Sigmoid colon (tissue), 7 donors: ENCODE measurements around the gene BSDC1. TPM values are rescaled to one million over a fixed set of nuclear protein-coding genes. Genes with fewer than 3 reads are reported as not detected.

Source experiments
- DNase-seq: peaks from one replicate; pipeline ENCODE4 v3.0.0-alpha.2; 2019
- H3K27ac ChIP-seq, 4 donors: fragments of 200-600 bp; sonication (generic); one replicate each; pipeline ENCODE4 v1.5.1; 2016 to 2019; ENCODE audit warnings: mild to moderate bottlenecking in 1 of 4
- H3K27me3 ChIP-seq, 3 donors: fragments of 200-600 bp; sonication (generic); one replicate each; pipeline ENCODE4 v1.5.1; 2019; ENCODE audit warnings: mild to moderate bottlenecking in 1 of 3
- H3K36me3 ChIP-seq, 4 donors: fragments of 200-600 bp; sonication (generic); one replicate each; pipeline ENCODE4 v1.5.1; 2016 to 2019
- H3K4me1 ChIP-seq, 4 donors: fragments of 200-600 bp; sonication (generic); one replicate each; pipeline ENCODE4 v1.5.1; 2017 to 2019
- H3K4me3 ChIP-seq, 4 donors: fragments of 200-600 bp; sonication (generic); one replicate each; pipeline ENCODE4 v1.5.1; 2017 to 2019; ENCODE audit warnings: mild to moderate bottlenecking in 2 of 4, moderate library complexity in 1 of 4
- H3K9me3 ChIP-seq, 4 donors: fragments of 200-600 bp in 3 of 4; sonication (generic) in 3 of 4; one replicate each; pipeline versions ENCODE4 v1.5.1 to v1.6.1; 2013 to 2019
- CTCF ChIP-seq, 4 experiments: fragments of 450-650 bp in 3 of 4; fragments of 200-600 bp in 1 of 4; IDR thresholded peaks; one replicate each; pipeline ENCODE4 v1.5.1; 2016 to 2019; ENCODE audit warnings: antibody characterized with exemption in 4 of 4, mild to moderate bottlenecking in 3 of 4, moderate library complexity in 2 of 4
- EP300 ChIP-seq, 4 donors: sonication (generic); formaldehyde crosslinking; IDR thresholded peaks; one replicate each; pipeline ENCODE4 v1.6.1; 2017; ENCODE audit warnings: antibody characterized with exemption in 4 of 4
- POLR2A ChIP-seq, 2 donors: fragments of 450-650 bp; IDR thresholded peaks; one replicate each; pipeline ENCODE4 v1.6.1; 2016; ENCODE audit warnings: antibody characterized with exemption in 2 of 2, mild to moderate bottlenecking in 2 of 2, moderate library complexity in 2 of 2
- POLR2AphosphoS5 ChIP-seq, 4 donors: sonication (generic); formaldehyde crosslinking; IDR thresholded peaks; one replicate each; pipeline ENCODE4 v1.6.1; 2017; ENCODE audit warnings: antibody characterized with exemption in 4 of 4
- WGBS, 2 donors: extraction: QIAGEN DNeasy Blood & Tissue Kit; methylation state at CpG; one replicate each; pipeline ENCODE4 v1.1.7; 2013; 5-methylcytosine and 5-hydroxymethylcytosine counted together
- intact Hi-C: fragments of 100-400 bp; cut with DNase I; formaldehyde crosslinking; loops from one replicate; pipeline ENCODE4 v1.15.1; 2023
- polyA plus RNA-seq, 3 donors: library from polyadenylated mRNA; stranded (reverse); fragments of 200-250 nt; gene quantifications; one replicate each; pipeline ENCODE4 v1.2.3, GENCODE V29; 2013
- total RNA-seq, 4 donors: library from RNA; depleted of rRNA; stranded (reverse); fragments of >200 nt; gene quantifications; one replicate each; pipeline ENCODE4 v1.1.0, GENCODE V29; 2016
- donor health status: healthy with polysubstance abuse.
- donor health status: Bipolar disorder and iron deficiency.
- donor health status: healthy.

The BSDC1 gene
- total and polyA plus RNA-seq, 7 donors, result 46.2 to 76.7 (median 52.8) TPM

GRCh38 chr1:32337855-32338636, 56.2 kb downstream of the BSDC1 start:
- Histone ChIP-seq H3K27ac (no peak overlapping the region), H3K4me1 (peaks cover 0 to 25% (median 22%) of the 10 kb centered on the region in 4 donors), H3K9me3 (no peaks in the 10 kb centered on the region), H3K27me3 (no peaks in the 10 kb centered on the region), H3K4me3 (no peak overlapping the region), H3K36me3 (peaks cover 0 to under 1% (median 0%) of the 10 kb centered on the region in 4 donors)
- DNase-seq, result no peak
- no peak for TF ChIP-seq CTCF (IDR thresholded peaks at IDR 0.05)
- no peak for TF ChIP-seq POLR2A (IDR thresholded peaks at IDR 0.05)
- TF ChIP-seq EP300 (IDR thresholded peaks at IDR 0.05), result no peak
- no peak for TF ChIP-seq POLR2AphosphoS5 (IDR thresholded peaks at IDR 0.05)
- intact Hi-C loops, result loop anchor here (5.0 kb wide), 1 partner anchor 54 kb away; the partner anchor contains the start of gene BSDC1
- WGBS, 2 donors, result 21 to 50% methylated on average over 16 of the region's 16 CpGs

GRCh38 chr1:32336963-32337675, 57.1 kb downstream of the BSDC1 start:
- 54 to 68% methylated on average over 8 of the region's 8 CpGs for WGBS, 2 donors

GRCh38 chr1:32336591-32336932, 57.7 kb downstream of the BSDC1 start:
- Histone ChIP-seq H3K27me3 (no peaks in the 10 kb centered on the region), H3K4me3 (peak overlapping the region; percentile 38 to 73 (median 60)), H3K27ac (peak overlapping the region in 3 of 4 donors; percentile 49 to 65 (median 60)), H3K9me3 (no peaks in the 10 kb centered on the region), H3K4me1 (peaks cover 0 to 25% (median 22%) of the 10 kb centered on the region in 4 donors), H3K36me3 (peaks cover 5 to 16% (median 12%) of the 10 kb centered on the region in 4 donors)
- intact Hi-C loops, result loop anchor here (5.0 kb wide), 1 partner anchor 56 kb away; the partner anchor contains the start of gene BSDC1
- 25 to 41% methylated on average over 15 of the region's 15 CpGs for WGBS, 2 donors
- no peak for DNase-seq
- TF ChIP-seq POLR2AphosphoS5 (IDR thresholded peaks at IDR 0.05), result no peak
- no peak for TF ChIP-seq CTCF (IDR thresholded peaks at IDR 0.05)
- TF ChIP-seq EP300 (IDR thresholded peaks at IDR 0.05), result no peak
- TF ChIP-seq POLR2A (IDR thresholded peaks at IDR 0.05), result no peak

More at GRCh38 chr1:32336963-32337675, 57.1 kb downstream of the BSDC1 start:
- no peak for TF ChIP-seq POLR2AphosphoS5 (IDR thresholded peaks at IDR 0.05)
- no peak for TF ChIP-seq POLR2A (IDR thresholded peaks at IDR 0.05)
- no peak for TF ChIP-seq CTCF (IDR thresholded peaks at IDR 0.05)
- no peak for TF ChIP-seq EP300 (IDR thresholded peaks at IDR 0.05)
- peaks cover 0 to 25% (median 22%) of the 10 kb centered on the region in 4 donors for H3K4me1 ChIP-seq
- H3K27ac ChIP-seq, result peak overlapping the region in 1 of 4 donors; percentile 60
- intact Hi-C loops, result loop anchor here (5.0 kb wide), 1 partner anchor 55 kb away; the partner anchor contains the start of gene BSDC1
- no peaks in the 10 kb centered on the region for H3K9me3 ChIP-seq
- no peak for DNase-seq
- no peaks in the 10 kb centered on the region for H3K27me3 ChIP-seq
- H3K36me3 ChIP-seq, result peaks cover 0 to 10% (median 7%) of the 10 kb centered on the region in 4 donors
- no peak overlapping the region for H3K4me3 ChIP-seq

- peaks cover 0 to 25% (median 22%) of the 10 kb centered on the region in 4 donors for H3K4me1 ChIP-seq
- no peaks in the 10 kb centered on the region for H3K27me3 ChIP-seq
- TF ChIP-seq POLR2A (IDR thresholded peaks at IDR 0.05) (no peak), POLR2AphosphoS5 (IDR thresholded peaks at IDR 0.05) (peak; percentile 67 to 88 (median 87)), CTCF (IDR thresholded peaks at IDR 0.05) (no peak), EP300 (IDR thresholded peaks at IDR 0.05) (no peak)
- no peaks in the 10 kb centered on the region for H3K9me3 ChIP-seq
- intact Hi-C loops, result loop anchor here (2.0 to 5.0 kb wide), 2 partner anchors 15 to 56 kb away; partner anchors contain the start of gene BSDC1
- H3K36me3 ChIP-seq, result peaks cover 6 to 21% (median 15%) of the 10 kb centered on the region in 4 donors
- peak within 1 kb of the TSS; percentile 38 to 73 (median 60) for H3K4me3 ChIP-seq
- DNase-seq, result peak; percentile 91
- WGBS, 2 donors, result 1% methylated on average over 95 of the region's 95 CpGs
- peak within 1 kb of the TSS; percentile 45 to 65 (median 54) for H3K27ac ChIP-seq
These were observed 58.3 kb downstream of the BSDC1 start, which contains the start of gene MARCKSL1 for GRCh38 chr1:32335790-32336590. Gene MARCKSL1 (minus strand): TSS chr1:32336233. CDS start chr1:32336033, 200 bp downstream.
